ENCODE data around the gene DEUP1.

DNA sequence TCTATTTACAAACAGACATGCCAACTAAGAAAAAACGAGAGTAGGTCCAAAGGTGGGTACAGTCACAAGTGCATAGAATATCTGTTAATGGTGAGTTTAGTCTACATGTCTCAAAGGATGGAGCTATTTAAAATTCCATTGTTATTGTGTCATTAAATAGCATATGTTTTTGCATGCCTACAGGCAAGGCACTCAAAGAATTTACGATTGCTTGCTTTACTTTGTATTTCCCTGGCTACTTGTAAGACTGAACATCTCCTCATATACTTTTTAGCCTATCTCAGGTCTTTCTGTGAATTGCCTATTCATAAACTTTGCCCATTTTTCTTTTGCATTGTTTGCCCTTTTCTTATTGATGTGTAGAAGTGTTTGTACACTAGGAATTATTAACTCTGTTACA, 39.7 kb downstream of the DEUP1 start:
- TF ChIP-seq CTCF (conservative IDR thresholded peaks at IDR 0.05) (no peak), ZFX (IDR thresholded peaks at IDR 0.05) (no peak)

Measured in C4-2B (cell line).